Measurements from ENCODE around the gene ACE.

The ACE gene

GRCh38 chr17:63538693-63539595 is 62.1 kb downstream of the ACE start:
- DNase-seq = no peak

DNA sequence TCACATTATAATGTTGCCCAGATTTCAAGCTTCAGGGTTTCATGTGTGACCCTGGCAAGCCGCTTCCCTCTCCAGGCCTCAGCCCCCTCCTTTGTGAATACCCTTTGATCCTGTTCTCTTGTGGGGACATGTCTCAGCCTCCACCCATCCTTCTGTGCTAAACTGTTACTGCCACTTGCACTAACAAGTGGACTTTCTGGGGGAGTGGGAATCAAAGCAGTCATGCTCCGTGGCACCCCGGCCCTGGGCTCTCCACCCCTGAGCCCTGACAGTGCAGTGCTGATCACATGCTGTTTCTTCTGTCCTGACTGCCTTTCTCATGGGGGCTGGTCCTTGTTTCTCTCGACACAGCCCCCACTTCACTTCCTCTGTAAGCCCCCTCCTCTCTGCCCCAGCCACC is 63.7 kb downstream of the ACE start:
- DNase-seq = no peak

DNA sequence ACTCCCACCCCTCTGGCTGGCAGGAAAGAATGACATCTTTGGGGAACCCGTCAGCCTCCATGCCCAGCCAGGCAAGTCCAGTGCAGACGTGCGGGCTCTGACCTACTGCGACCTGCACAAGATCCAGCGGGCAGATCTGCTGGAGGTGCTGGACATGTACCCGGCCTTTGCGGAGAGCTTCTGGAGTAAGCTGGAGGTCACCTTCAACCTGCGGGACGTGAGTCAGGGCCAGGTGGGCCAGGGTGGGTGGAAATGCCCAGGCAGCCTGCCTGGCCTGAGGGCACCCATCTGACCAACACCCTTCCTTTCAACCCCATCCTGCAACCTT is 65.3 kb downstream of the ACE start:
- DNase-seq = no peak

DNA sequence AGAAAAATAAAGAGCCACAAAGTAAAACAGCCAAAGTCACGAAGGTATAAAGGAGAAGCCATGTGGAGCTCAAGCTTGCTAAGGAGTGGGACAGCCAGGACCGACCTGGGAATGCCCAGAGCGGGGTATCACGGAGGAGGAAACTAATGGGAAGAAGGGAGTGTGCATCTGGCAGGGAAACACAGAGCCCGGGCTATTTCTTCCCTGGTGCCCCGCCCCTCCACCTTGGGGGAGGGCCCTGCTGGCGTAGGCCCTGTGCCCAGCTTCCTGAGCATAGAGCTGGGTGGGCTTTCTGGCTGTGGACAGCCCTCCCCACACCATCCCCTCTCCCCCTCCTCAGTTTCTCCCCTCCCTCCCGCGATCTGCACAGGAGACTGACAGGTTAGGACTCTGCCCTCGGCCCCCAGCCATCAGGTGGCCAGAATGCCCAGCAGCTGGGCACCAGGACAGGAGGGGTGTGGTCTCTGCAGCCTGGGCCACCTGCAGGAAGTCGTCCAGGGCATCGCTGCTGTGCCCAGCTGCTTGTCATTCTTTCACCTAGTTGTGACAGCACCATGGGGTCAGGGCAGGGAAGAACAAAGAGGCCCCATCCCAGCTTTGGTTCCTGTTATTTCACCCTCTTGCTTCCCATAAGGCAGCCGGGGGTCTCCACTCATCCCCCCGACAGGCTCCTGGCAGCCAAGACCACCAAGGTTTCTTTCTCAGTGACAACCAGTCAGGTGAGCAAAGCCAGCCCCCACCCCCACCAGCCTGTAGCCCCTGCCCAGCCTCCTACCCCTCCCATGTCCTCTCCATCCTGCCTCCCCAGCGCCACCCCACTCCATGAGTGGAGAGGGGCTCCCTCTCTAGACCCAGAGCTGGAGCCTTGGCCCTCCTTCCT is 66.3 kb downstream of the ACE start:
- DNase-seq = no peak

DNA sequence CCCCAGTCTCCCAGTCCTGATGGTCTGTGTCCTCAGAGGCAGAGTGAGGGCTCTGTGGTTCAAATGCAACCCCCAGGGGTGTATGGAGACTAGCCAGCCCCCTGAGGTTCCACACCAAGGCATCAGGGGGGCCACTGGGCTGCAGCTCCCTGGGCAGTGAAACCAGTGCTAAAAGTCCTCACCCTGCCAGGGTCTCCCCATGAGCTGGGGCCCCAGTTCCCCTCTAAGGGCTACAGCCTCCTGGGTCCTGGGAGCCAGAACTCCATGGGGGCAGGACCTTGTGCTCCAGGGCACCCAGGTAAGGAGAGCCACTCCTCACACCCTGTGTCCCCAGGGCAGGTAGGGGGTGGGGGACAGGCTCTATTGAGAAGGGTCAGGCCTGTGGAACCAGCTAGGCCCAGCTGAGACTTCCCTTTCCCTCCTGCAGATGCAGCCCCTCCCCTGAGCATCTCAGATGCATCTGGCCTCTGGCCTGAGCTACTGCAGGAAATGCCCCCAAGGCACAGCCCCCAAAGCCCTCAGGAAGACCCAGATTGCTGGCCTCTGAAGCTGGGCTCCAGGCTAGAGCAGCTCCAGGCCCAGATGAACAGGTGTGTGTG is 67.1 kb downstream of the ACE start:
- no peak for DNase-seq

DNA sequence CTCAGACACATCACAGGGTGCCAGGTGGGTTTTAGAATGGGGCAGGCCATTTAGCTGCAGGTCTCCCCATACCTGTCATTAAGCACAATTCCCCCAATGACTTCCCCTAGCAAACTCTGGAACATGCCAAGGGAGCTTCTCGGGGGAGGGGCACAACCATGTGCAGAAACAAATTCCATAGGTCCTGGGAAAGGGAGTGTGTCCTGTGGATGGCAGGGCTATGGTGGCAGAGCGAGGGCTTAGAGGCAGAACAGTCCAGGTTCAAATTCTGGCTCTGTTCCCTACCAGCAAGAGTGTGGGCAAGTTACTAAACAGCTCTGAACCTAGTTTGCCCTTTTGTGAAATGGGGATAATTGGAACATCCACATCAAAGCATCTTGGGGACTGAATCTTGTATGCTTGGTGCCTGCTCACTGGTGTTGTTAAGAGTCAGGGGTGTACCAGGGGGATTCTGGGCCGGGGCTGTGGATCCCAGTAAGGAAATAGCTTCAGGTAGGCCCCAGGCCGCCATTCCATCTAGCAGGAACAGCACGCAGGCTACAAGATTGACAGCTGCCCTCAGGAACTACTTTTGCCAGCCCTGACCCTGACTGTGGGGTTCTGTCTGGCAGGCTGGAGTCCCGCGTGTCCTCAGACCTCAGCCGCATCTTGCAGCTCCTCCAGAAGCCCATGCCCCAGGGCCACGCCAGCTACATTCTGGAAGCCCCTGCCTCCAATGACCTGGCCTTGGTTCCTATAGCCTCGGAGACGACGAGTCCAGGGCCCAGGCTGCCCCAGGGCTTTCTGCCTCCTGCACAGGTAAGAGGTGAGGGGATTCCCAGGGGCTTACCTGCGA is 67.8 kb downstream of the ACE start:
- no peak for DNase-seq

DNA sequence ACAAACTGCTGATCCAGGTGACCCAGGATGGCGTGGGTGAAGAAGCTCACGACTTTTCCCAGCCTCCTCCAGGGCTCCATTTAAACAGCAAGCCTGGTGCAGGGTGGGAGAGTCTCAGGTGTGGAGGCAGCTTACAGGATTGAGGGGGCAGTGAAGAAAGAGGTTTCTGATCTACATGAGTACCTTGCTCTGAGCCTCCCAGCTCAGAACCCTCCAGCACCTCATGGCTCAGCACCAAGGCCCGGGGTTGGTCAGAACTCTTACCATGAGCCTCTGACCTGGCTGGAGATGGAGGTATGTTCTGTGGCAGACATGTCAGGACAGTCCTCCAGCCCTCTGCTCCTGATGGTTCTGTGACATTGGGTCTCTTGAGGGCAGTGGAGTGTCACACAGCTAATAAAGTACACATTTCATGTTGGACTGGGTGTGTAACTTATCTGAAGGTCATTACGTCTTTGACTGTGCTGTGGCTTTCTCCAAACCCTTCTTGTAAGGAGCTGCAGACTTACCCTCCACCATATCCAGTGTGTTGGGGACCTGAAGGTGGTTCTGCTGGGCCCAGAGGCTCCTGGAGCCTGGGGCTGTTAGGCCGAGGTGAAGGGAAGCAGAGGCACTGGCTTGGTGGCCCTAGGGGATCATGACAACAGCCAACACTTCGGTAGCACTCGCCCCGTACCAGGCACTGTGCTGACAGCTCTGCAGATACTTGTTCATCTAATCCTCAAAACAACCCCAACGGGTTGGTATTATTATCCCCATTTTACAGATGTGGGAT is 69.6 kb downstream of the ACE start:
- DNase-seq = no peak

- DNase-seq = no peak
Measured at GRCh38 chr17:63547083-63547523, 70.2 kb downstream of the ACE start.

All from amniotic stem cell (primary cell).